ENCODE results near the gene GIT1.

GIT1 gene

GRCh38 chr17:29593591-29594518 lies 4.4 kb upstream of the GIT1 start:
- no peak for DNase-seq (ENCODE audit: low spot score)

- DNase-seq (ENCODE audit: low spot score) = no peak
Measured at GRCh38 chr17:29592850-29593551, 3.6 kb upstream of the GIT1 start, which contains the start of gene ANKRD13B. TSS of gene ANKRD13B (plus strand) at chr17:29593132. CDS start at chr17:29593622, 490 bp downstream.

DNA sequence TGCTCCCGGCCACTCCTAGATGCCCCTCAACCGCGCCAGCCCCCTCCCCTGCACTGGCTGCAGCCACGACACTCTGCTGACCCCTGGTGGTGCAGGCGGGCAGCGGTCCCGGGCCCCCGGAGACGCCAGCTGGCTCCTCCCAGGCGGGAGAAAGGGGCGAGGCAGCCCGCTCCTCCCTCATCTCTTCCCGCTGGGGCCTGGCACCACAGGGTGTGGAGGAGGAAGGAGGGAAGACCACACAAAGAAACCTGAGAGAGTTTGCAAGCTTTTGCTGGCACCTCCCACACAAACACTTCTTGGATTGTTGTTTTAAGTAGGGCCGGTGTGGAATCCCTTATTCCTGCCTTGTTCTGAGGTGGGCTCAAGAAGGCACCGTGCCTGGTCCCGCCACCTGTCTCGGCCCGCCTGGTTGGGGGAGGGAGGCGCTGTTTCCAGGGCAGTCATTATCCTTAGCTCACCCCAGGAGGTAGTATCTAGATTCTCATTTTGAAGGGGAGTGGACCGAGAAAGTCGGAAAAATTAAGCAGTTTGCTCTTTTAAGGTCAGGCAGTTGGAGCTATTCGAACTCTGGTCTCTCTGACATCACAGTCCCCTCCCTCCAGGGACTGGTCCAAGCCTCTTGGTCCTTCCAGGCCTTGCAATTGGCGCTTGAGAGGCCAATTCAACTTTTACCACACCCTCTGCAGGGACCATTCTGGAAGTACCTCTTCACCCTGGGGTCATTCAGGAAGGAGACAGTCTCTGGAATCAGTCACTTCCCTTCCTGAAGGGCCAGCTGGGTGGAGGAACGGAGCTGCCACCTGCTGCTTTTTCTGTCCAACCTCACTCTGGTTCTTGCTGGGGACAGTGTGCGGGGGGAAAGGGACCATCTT lies 2.5 kb upstream of the GIT1 start:
- DNase-seq (ENCODE audit: low spot score) = peak; percentile 89

DNA sequence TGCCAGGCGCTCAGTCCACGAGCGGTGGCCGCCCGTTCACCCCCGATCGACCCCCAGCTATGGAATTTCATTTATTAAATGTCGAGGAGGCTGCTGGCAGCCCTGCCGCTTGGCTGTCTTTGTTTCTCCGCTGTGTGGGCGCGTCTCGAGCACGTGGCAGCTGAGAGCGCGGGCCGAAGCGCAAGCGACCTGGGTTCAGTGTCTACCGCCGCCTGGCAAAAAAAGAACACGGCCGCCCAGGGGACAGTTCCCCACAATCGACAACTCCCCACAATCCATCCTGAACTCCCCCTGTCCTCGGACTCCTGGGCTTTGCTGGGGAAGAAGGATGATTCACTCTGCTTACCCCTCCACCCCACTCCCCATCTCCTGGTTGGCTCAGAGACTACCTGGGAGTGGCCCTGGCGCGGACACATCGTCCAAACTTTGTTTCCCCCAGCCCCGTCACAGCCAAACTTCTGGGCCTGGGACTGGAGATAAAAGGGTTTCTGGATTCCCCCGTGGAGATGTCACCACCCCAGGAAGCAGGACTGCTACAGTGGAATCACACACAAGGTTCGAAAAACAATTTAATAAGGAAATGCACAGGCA lies 1.8 kb upstream of the GIT1 start:
- no peak for DNase-seq (ENCODE audit: low spot score)

GRCh38 chr17:29590411-29591145 lies 1.1 kb upstream of the GIT1 start:
- DNase-seq (ENCODE audit: low spot score) = peak; percentile 78

GRCh38 chr17:29588562-29589411 lies 661 bp downstream of the GIT1 start:
- DNase-seq (ENCODE audit: low spot score) = no peak

DNA sequence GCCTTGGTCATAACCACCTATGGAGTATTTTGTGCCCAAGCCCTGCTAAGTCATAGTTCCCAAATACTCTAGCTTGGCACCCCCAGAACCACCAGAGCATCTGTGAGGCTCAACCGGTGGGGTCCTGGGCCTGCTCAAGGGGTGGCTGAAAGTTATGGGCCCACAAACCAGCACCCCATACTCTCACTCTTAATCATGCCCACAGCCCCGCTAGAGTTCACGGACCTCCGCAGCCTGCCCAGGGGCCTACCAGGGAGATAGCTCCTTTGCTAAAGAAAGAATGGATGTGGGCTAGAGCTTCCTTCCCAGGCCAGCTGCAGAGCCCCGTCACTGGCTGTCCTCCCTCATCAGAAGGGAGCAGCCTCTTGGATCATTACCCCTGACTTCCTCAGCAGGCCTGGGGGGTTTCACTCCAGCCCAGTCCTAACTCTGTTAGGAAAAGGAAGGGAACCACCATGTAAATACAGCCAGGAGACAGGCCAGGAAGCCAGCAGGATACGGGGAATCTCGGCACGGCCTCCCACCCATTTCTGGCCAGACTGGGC lies 1.4 kb downstream of the GIT1 start:
- DNase-seq (ENCODE audit: low spot score) = no peak

DNA sequence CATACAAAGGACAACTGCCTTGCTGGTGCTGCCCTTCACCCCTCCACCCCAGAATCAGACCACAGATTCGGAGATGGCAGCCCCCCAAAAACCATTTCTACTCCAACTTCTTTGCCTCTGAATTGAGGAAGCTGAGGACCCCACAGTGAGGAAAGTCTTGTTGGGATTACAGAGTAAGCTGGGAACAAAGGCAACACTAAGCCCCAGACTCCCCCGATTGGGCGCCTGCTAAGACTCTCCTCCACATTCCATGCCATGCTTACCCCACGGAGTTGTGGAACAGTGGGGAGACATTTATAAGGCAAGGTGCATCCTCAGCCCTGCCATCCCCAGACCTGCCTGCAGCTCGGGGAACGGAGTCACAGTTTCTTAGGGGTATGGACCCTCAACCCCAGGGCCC lies 1.9 kb downstream of the GIT1 start:
- DNase-seq (ENCODE audit: low spot score) = no peak

GRCh38 chr17:29586676-29587469 lies 2.6 kb downstream of the GIT1 start:
- DNase-seq (ENCODE audit: low spot score) = no peak

GRCh38 chr17:29585080-29585751 lies 4.2 kb downstream of the GIT1 start:
- no peak for DNase-seq (ENCODE audit: low spot score)

DNA sequence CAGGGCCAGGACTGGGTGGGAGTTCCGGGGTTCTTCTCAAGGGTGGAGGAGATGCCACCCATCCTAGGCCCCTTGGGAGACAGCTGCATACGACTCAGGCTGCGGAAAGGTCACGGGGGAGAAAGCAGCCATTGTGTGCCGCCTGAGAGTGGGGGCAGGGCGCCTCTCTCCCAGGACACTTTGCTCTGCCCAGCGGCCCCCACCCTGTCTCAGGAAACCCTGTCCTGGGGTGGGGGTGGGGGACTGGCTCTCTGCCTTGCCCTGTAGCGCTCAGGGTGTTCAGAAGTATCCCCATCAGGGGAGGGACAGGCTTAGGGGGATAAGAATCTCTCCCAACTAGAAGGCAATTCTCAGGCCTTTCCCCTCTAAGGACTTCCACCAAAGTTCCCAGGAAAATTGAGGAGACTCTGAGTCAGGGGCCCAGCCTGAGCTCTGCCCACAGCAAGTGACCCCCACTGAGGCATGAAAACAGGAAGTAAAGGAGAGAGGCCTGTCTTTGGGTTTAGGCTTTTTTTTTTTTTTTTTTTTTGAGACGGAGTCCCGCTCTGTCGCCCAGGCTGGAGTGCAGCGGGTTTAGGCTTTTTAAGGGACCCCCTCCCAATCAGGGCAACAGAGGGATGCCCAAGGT lies 4.9 kb downstream of the GIT1 start:
- no peak for DNase-seq (ENCODE audit: low spot score)

DNA sequence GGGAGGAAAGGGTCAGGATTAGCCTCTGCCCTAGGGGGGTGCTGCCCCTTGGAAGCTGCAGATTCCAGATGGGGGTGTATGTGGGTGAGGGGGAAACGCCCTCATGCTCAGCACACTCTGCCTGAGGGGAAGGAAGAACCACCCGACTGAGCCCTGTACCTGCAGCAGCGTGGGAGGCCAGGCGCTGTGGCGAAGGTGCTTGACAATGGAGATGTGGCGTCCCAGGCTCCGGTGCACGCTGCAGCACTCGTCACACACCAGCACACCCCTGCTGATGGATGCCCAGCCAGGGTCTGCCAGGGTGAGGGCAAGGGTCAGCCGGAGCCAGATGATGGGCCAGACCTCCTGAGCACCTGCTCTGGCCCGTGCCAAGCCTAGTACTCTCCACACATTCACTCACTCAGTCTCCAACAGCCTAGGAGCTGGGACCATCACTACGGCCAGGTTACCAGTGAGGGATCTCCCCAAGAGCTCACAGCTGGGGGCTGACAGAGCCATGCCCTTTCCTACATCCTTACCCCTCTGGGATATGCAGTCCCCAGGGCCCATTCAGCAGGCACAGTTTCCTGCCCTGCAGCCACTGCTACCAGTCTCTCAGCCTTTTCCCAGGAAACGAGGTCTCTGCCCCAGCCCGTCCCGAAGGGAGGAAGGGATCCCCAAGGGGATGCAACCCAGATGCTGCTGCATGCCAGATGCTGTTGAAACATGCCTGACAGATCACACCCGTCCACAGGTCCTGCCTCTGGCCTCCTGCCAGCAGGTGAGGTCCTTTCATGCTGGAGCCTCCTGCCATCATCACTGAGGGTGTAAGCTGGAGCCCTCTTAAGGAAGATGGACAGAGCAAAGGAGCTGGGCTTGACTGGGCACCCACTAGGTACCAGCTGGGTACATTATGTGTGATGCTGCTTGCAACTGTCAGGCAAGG lies 5.9 kb downstream of the GIT1 start:
- DNase-seq (ENCODE audit: low spot score) = no peak

GRCh38 chr17:29582772-29583171 lies 6.7 kb downstream of the GIT1 start:
- DNase-seq (ENCODE audit: low spot score) = peak; percentile 89

- no peak for DNase-seq (ENCODE audit: low spot score)
Measured at GRCh38 chr17:29582254-29582765, 7.1 kb downstream of the GIT1 start.

GRCh38 chr17:29581583-29582253 lies 7.7 kb downstream of the GIT1 start:
- DNase-seq (ENCODE audit: low spot score) = no peak

All from putamen (tissue), 1 donor.